Esophagus squamous epithelium (tissue), 5 donors: ENCODE measurements around the gene MYL3. TPM values are rescaled to one million over a fixed set of nuclear protein-coding genes. Genes with fewer than 3 reads are reported as not detected.

Experiments used
- DNase-seq: peaks from one replicate; lab custom pipeline; 2025; lab: John Stamatoyannopoulos, UW
- H3K27ac ChIP-seq, 4 donors: fragments of 200-600 bp; sonication (generic); one replicate each; pipeline ENCODE4 v1.5.1; 2016 to 2019; ENCODE audit warnings: mild to moderate bottlenecking in 1 of 4
- H3K27me3 ChIP-seq, 4 donors: fragments of 200-600 bp; sonication (generic); 1 replicate in 3 of 4; 2 replicates in 1 of 4; pipeline versions ENCODE4 v1.5.1 to v1.6.0; 2017 to 2021; ENCODE audit warnings: antibody characterized with exemption in 1 of 4
- H3K36me3 ChIP-seq, 3 donors: fragments of 200-600 bp; sonication (generic); one replicate each; pipeline ENCODE4 v1.5.1; 2016 to 2019
- H3K4me1 ChIP-seq, 3 donors: fragments of 200-600 bp; sonication (generic); one replicate each; pipeline ENCODE4 v1.5.1; 2017 to 2019
- H3K4me3 ChIP-seq, 4 donors: fragments of 200-600 bp; sonication (generic); 1 replicate in 3 of 4; 2 replicates in 1 of 4; pipeline ENCODE4 v1.5.1; 2016 to 2019; ENCODE audit warnings: mild to moderate bottlenecking in 2 of 4, moderate library complexity in 1 of 4
- H3K9me3 ChIP-seq, 3 donors: fragments of 200-600 bp; sonication (generic); one replicate each; pipeline ENCODE4 v1.5.1; 2016 to 2019
- CTCF ChIP-seq, 6 experiments: fragments of 450-650 bp in 4 of 6; fragments of 200-600 bp in 2 of 6; sonication (generic) in 2 of 6; IDR thresholded peaks; one replicate each; pipeline ENCODE4 v1.5.1; 2016 to 2019; ENCODE audit warnings: antibody characterized with exemption in 6 of 6, mild to moderate bottlenecking in 4 of 6, moderate library complexity in 4 of 6
- POLR2A ChIP-seq, 4 donors: fragments of 450-650 bp; IDR thresholded peaks; one replicate each; pipeline ENCODE4 v1.6.1; 2017; ENCODE audit warnings: antibody characterized with exemption in 4 of 4, mild to moderate bottlenecking in 4 of 4, moderate library complexity in 3 of 4
- WGBS, 2 donors: methylation state at CpG; one replicate each; pipeline ENCODE4 v1.1.5; 2018; 5-methylcytosine and 5-hydroxymethylcytosine counted together
- intact Hi-C: fragments of 100-400 bp; cut with DNase I; formaldehyde crosslinking; loops from one replicate; pipeline ENCODE4 v1.15.0; 2022
- total RNA-seq, 4 donors: library from RNA; depleted of rRNA; stranded (reverse); fragments of >200 nt; gene quantifications; one replicate each; pipeline ENCODE4 v1.1.0, GENCODE V29; 2016
- donor health status: DM: yes; HTN: yes; CAD: no.

Gene MYL3
- total RNA-seq, 4 donors from 2014 or later = 0.38 to 1.1 TPM; not detected in 2

- H3K4me1 ChIP-seq = peaks cover 14 to 36% (median 15%) of the 10 kb centered on the region in 3 donors
- peaks cover 0 to 69% (median 0%) of the 10 kb centered on the region in 4 donors for H3K27me3 ChIP-seq
- TF ChIP-seq POLR2A (IDR thresholded peaks at IDR 0.05) = no peak
- no peak for TF ChIP-seq CTCF (IDR thresholded peaks at IDR 0.05)
- no peaks in the 10 kb centered on the region for H3K9me3 ChIP-seq
- intact Hi-C loops = no loop called here
- H3K27ac ChIP-seq = no peak overlapping the region
- 52 to 77% methylated on average over 4 to 5 of the region's 5 CpGs for WGBS, 2 donors
- DNase-seq = no peak
- H3K36me3 ChIP-seq = no peaks in the 10 kb centered on the region
- no peak overlapping the region for H3K4me3 ChIP-seq
Measured at GRCh38 chr3:46896386-46896785, 33.1 kb upstream of the MYL3 start.

GRCh38 chr3:46895761-46896160, 32.5 kb upstream of the MYL3 start:
- H3K4me3 ChIP-seq = no peak overlapping the region
- intact Hi-C loops = no loop called here
- no peaks in the 10 kb centered on the region for H3K9me3 ChIP-seq
- H3K27me3 ChIP-seq = peaks cover 0 to 75% (median 0%) of the 10 kb centered on the region in 4 donors
- peaks cover 14 to 36% (median 15%) of the 10 kb centered on the region in 3 donors for H3K4me1 ChIP-seq
- DNase-seq = no peak
- H3K36me3 ChIP-seq = no peaks in the 10 kb centered on the region
- 65 to 90% methylated on average over 1 to 2 of the region's 4 CpGs for WGBS, 2 donors
- H3K27ac ChIP-seq = no peak overlapping the region
- no peak for TF ChIP-seq CTCF (IDR thresholded peaks at IDR 0.05)
- no peak for TF ChIP-seq POLR2A (IDR thresholded peaks at IDR 0.05)

GRCh38 chr3:46895204-46895660, 32.0 kb upstream of the MYL3 start:
- no peak for DNase-seq

GRCh38 chr3:46894256-46894655, 31.0 kb upstream of the MYL3 start:
- intact Hi-C loops = loop anchor here (5.0 kb wide), 1 partner anchor 187 kb away; no protein-coding TSS in a partner anchor
- peaks cover 0 to 78% (median 0%) of the 10 kb centered on the region in 4 donors for H3K27me3 ChIP-seq

More at GRCh38 chr3:46895204-46895660, 32.0 kb upstream of the MYL3 start:
- Histone ChIP-seq H3K9me3 (no peaks in the 10 kb centered on the region), H3K27me3 (peaks cover 0 to 77% (median 0%) of the 10 kb centered on the region in 4 donors), H3K27ac (no peak overlapping the region), H3K36me3 (no peaks in the 10 kb centered on the region), H3K4me1 (peaks cover 14 to 36% (median 15%) of the 10 kb centered on the region in 3 donors), H3K4me3 (no peak overlapping the region)
- WGBS, 2 donors = 2 to 18% methylated on average over 5 of the region's 5 CpGs
- intact Hi-C loops = no loop called here
- TF ChIP-seq CTCF (IDR thresholded peaks at IDR 0.05) (peak; percentile 77 to 89 (median 84)), POLR2A (IDR thresholded peaks at IDR 0.05) (no peak)

More at GRCh38 chr3:46894256-46894655, 31.0 kb upstream of the MYL3 start:
- Histone ChIP-seq H3K36me3 (no peaks in the 10 kb centered on the region), H3K9me3 (no peaks in the 10 kb centered on the region), H3K27ac (no peak overlapping the region), H3K4me1 (peaks cover 14 to 41% (median 15%) of the 10 kb centered on the region in 3 donors), H3K4me3 (no peak overlapping the region)
- WGBS, 2 donors = 83% methylated on average over 5 of the region's 6 CpGs; no CpG with 5 or more reads in 1 of the 2 donors
- TF ChIP-seq CTCF (IDR thresholded peaks at IDR 0.05) (no peak), POLR2A (IDR thresholded peaks at IDR 0.05) (no peak)
- no peak for DNase-seq
